ENCODE data around the gene ADGRL3. TPM values are rescaled to one million over a fixed set of nuclear protein-coding genes. Genes with fewer than 3 reads are reported as not detected.

Gene ADGRL3
- total RNA-seq, 1 donor from 2014 or later, result 101 TPM

GRCh38 chr4:61545902-61546480 is 345.9 kb downstream of the ADGRL3 start:
- DNase-seq (ENCODE audit: low spot score), result peak; percentile 97

- no peak for DNase-seq (ENCODE audit: low spot score)
Observed at GRCh38 chr4:61549336-61549735, 349.2 kb downstream of the ADGRL3 start.

DNA sequence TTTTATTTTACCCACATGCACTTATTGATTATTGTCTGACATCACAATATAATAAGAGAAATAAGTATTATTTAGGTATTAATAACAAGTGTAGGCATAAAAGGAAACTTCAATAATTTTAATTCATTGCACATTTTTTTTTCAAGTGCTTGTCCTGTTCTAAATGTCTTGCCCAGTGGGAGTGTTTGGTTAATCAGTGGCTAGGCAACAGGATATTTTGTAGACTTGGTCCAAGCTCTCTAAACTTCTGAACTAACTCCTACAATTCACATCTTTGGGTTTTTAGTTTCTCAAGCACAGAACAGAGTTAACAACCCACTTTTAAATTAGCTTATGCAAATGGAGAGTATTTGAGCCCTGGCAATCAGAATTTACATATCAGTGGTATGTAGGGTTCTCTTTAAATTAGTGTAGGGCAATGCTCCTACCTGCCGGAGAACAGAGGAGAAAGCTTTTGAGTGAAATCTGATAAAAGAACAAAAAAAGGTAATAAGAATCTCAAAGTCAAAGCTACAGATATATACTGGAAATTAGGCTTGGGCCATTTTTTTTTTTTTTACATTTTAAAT is 353.5 kb downstream of the ADGRL3 start:
- DNase-seq (ENCODE audit: low spot score), result no peak

DNA sequence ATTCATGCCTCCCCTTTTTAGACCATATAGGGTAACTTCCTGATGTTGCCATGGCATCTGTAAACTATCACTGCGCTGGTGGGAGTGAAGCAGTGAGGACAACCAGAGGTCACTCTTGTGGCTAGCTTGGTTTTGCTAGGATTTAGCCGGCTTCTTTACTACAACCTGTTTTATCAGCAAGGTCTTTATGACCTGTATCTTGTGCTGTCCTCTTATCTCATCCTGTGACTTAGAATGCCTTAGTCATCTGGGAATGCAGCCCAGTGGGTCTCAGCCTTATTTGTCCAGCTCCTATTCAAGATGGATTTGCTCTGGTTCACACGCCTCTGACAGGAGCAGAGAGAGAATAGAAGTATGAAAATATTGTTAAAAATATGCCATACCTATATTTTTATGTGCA is 355.7 kb downstream of the ADGRL3 start:
- peak; percentile 96 for DNase-seq (ENCODE audit: low spot score)

- DNase-seq (ENCODE audit: low spot score), result peak; percentile 40
Observed at GRCh38 chr4:61556277-61556676, 356.2 kb downstream of the ADGRL3 start.

DNA sequence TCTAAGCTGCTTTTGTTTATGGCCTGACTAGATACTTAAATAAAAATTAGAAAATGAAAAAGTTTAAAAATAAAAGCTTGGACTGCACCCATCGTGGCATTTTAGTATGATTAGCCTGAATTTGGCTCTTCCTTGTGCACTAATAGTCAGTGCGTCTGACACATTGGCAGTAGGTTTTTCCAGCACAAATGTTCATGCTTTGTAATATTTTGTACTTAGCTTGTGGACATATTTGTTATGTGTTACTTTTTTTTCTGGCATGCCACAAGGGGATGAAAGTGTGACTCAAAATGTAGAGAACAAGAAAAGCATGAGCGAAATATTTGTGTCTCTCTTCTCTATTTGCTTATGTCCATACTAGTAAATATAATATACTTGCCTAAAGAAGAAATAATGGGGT is 359.3 kb downstream of the ADGRL3 start:
- DNase-seq (ENCODE audit: low spot score), result no peak

- DNase-seq (ENCODE audit: low spot score), result no peak
Observed at GRCh38 chr4:61561028-61561427, 360.9 kb downstream of the ADGRL3 start.

DNA sequence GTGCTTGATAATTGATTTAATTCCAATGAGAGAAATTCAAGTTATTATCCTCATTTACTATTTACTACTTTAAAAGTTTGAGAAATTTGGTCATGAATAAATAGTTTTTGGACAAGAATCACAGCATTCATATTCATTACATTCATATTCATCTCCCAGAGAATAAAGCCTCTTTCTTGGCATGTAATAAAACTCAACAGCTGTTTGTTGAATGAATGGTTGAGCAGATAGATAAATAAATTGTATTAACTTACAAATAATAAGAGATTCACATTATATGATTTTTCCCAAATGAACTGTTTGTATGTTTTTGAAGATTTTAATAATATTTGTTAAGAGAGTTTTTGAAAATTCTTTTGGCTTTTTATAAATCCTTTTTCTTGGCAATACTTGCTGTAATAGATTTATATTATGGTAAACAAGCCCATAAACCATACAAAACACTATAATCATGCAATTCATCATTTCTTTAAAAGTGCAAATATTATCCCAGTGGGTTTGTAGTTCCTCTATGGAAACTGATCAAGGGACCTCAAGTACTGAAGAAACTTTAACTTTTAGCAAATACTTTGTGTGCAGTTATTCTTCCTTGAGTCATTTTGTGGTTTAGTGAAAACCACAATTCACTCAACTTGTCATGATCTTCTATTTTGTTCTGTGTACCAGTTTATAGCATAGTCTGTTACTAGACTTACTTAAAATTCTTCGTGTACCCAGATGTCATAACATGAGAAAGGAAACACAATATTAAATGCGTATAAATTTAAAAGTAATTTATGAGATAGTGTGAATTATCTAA is 371.8 kb downstream of the ADGRL3 start:
- peak; percentile 42 for DNase-seq (ENCODE audit: low spot score)

DNA sequence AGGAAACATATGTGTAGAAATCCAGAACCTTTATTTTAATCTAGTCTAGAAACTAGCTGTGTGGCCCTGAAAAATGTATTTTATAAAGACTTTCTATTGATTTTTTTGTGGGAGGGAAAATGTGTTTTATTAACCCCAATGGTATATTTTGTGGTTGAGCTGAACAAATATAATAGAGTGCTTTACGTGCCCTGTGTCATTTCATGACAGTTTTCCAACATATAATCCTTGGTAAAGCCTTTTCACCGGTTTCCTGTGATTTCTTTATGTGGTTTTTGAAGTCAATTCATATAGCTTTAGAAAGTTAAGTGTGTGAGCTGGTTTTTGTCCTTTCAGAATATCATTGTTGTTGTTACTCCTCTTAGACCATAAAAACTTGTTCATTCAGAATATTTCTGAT is 375.7 kb downstream of the ADGRL3 start:
- DNase-seq (ENCODE audit: low spot score), result no peak

- no peak for DNase-seq (ENCODE audit: low spot score)
Observed at GRCh38 chr4:61579786-61580185, 379.7 kb downstream of the ADGRL3 start.

DNA sequence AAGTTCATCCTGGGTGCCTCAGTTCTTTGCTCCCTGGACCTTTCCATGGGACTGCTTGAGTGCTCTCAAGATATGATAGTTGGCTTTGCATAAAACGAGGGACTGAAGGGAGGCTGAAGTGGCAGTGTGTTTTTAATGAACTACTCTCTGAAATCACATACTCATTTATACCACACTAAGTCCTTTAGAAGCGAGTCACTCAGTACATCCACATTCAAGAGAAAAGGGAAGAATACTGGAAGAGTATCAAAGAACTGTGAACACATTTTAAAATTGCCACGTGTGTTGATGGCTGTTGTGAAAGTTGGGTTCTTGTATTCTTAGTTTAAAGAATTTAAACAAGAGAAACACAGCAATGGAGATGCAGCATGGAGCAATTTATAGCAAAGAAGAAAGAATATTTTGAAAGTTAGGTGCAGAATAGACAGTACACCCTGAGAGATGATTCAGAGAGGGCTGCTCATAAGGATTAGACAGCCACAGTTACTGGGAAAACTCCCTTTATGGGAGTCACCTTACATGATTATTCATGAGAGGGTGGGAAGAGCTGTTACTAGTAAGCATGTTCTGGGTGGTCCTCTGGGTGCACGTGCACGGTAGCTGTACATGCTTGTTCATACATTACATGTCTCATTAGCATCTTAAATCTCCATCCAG is 380.7 kb downstream of the ADGRL3 start:
- no peak for DNase-seq (ENCODE audit: low spot score)

GRCh38 chr4:61583696-61584095 is 383.6 kb downstream of the ADGRL3 start:
- DNase-seq (ENCODE audit: low spot score), result no peak

- no peak for DNase-seq (ENCODE audit: low spot score)
Observed at GRCh38 chr4:61588621-61589402, 388.7 kb downstream of the ADGRL3 start.

DNA sequence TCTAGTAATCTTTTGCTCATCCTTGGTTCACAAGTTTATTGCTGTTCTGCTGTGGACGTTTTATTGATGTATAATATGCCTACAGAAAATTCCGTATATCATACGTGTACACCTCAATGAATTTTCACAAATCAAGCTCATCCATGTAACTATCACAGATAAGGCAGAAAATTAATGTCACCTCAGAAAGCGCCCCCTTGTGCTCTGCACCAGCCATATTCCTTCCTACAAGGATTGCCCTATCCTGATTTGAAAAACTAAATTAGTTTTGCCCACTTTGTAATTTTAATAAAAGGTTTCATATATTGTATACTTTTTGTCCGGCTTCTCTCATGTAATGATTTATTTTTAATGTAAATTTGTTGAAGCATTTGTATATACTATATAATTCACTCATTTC is 390.8 kb downstream of the ADGRL3 start:
- DNase-seq (ENCODE audit: low spot score), result no peak

DNA sequence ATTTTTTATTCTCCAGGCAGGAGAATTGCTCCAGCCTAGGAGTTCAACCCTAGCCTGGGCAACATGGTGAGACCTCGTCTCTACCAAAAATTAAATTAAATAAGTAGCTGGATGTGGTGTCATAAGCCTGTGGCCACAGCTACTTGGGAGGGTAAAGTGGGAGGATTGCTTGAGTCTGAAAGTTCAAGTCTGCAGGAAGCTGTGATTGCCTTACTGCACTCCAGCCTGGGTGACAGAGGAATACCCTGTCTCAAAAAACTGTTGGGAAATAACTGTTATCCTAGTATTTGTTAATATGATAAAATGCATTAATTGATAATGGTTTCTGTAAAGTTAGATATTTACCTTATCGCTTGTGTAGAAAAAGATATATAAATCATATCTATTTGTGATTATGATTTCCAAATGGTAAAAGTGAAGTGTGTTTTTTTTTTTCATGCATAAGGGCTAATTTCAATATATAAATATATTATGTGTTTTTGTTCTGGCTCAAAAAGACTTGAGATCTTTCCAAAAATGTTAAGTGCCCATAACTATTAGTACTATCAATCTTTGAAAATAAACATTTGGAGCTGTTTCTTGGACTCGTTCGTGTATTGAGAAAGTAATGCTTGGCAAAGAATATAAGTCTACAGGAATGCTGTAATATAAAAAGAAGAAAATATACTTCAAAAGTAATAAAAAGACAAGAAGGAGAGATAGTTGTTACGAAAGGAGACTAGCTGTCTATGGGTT is 396.6 kb downstream of the ADGRL3 start:
- DNase-seq (ENCODE audit: low spot score), result no peak

GRCh38 chr4:61603086-61603485 is 403.0 kb downstream of the ADGRL3 start:
- DNase-seq (ENCODE audit: low spot score), result no peak

DNA sequence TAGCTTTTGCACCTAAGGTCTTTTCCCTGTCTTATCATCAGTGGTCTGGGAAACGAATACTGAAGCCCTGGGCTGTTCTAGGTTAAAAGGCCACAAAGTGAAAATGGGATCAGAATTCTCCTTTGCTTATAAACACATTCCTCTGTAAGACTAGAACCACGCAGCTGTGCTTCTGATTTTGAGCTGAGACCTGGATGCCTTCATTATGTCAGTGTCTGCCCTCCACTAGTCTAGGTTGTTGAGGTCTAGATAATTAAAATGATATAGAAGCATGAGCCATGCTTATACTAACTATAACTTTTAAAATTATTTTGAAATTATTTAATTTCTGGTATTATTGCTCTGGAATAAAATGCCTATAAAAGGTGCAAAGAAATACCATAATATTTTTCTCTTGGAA is 403.9 kb downstream of the ADGRL3 start:
- DNase-seq (ENCODE audit: low spot score), result no peak

DNA sequence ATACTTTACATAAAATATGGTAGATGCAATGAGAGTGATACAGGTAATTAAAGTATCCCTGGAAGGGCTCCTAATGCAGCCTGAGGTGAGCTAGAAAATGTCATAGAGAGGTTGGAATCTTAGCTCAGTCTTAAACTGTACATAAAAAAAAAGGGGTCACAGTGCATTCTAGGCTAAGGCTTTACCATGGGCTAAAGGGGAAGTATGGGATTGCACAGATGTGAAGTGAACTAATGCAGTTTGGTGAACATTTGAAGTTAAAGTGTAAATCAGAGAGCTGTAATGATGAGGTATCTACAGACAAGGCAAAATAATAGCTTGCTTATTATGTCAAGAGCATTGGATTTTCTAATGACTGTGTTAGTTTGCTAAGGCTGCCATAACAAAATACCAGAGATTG is 405.9 kb downstream of the ADGRL3 start:
- DNase-seq (ENCODE audit: low spot score), result no peak

DNA sequence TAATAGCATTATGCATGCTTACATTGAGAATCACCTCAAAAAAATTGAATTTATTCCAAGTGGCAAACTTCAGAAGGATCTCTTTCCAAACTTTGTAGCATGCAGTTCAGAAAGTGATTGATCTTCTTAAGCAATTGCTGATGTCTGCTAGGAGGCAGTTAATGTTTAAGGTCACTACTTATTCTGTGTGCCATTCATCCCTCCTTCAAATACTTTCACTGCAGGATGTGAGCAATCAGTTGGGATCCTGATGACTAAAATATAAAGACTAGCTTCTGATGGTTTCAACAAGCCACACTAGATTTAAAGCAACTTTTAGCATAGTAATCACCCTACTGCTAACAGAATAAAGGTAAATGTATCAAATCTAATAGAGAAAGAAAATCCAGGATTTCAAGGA is 414.1 kb downstream of the ADGRL3 start:
- no peak for DNase-seq (ENCODE audit: low spot score)

- DNase-seq (ENCODE audit: low spot score), result no peak
Observed at GRCh38 chr4:61619528-61619927, 419.4 kb downstream of the ADGRL3 start.

- no peak for DNase-seq (ENCODE audit: low spot score)
Observed at GRCh38 chr4:61628282-61628681, 428.2 kb downstream of the ADGRL3 start.
